ENCODE measurements around the gene HOXB3.
A peak's percentile ranks its signal among the peaks of the same experiment; 100 is the strongest.

The HOXB3 gene

DNA sequence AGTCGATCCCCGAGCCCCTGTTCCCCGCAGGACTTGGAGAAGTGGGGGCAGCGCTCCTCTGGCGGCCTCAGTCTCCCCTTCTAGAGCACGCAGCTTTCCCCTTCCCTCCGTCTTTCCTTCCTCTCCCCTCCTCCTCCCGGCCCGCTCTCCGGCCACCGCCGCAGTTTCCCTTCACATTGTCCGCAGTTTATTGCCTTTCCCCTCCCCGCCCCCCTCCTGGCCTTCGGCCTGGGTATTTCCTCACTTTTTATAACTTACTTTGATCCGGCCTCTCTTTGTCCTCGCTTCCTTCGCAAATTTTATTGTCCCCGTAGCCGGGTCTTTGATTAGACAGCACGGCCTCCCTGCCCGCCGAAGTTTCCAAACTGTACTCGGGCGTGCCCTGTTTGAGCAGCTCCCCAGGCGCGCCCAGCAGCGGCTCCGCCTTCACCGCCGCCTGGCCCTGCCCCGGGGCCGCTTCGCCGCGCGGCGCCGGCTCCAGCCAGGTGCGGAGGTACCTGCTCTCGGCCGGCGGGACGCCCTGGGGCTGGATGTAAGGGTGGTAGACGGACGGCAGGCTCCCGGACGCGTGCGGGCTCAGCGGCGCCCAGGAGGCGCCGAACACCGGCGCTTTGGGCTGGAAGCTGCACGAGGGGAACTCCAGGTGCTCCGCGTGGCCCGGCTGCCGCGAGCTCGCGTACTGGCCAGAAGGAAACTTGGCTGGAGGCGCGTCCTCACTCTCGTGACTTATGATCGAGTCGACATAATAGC is 35.6 kb upstream of the HOXB3 start:
- peak; percentile 19 for DNase-seq (ENCODE audit: low spot score)

GRCh38 chr17:48624544-48625494 is 34.8 kb upstream of the HOXB3 start:
- DNase-seq (ENCODE audit: low spot score) = no peak

GRCh38 chr17:48624118-48624517 is 34.1 kb upstream of the HOXB3 start:
- no peak for DNase-seq (ENCODE audit: low spot score)

GRCh38 chr17:48623583-48623982 is 33.5 kb upstream of the HOXB3 start:
- no peak for DNase-seq (ENCODE audit: low spot score)

GRCh38 chr17:48622857-48623256 is 32.8 kb upstream of the HOXB3 start:
- no peak for DNase-seq (ENCODE audit: low spot score)

GRCh38 chr17:48621410-48622392 is 31.7 kb upstream of the HOXB3 start:
- DNase-seq (ENCODE audit: low spot score) = no peak

DNA sequence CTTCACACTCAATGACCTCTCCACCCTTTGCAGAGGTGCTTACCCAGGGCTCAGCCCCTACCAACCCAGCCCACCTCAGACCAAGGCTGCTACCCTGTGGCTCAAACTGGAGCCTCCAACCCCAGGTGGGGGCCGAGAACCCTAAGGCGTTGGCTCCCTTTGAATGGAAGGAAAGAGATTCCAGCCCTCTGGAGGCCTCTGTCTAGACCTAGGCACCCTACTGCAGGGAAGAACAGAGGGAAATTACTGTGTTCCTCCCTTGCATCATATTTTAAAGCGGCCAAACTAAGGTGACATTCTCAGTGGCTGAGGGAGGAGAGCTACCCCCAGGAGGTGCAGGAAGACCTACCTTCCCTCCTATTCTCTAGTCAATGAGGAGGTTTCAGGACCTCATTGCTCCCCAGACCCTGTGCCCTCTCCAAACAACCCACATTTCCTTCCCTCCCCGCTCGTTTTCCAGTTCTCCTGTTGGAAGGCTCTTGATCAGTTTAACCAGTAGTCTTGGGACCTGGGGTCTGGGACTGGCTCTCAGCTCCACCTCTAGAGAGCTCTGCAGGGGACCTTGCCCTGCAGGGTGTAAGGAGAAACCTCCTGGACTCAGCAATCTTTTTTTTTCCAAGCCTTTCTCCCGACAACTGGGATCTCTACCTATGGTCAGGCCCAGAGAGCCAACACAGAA is 30.6 kb upstream of the HOXB3 start:
- no peak for DNase-seq (ENCODE audit: low spot score)

DNA sequence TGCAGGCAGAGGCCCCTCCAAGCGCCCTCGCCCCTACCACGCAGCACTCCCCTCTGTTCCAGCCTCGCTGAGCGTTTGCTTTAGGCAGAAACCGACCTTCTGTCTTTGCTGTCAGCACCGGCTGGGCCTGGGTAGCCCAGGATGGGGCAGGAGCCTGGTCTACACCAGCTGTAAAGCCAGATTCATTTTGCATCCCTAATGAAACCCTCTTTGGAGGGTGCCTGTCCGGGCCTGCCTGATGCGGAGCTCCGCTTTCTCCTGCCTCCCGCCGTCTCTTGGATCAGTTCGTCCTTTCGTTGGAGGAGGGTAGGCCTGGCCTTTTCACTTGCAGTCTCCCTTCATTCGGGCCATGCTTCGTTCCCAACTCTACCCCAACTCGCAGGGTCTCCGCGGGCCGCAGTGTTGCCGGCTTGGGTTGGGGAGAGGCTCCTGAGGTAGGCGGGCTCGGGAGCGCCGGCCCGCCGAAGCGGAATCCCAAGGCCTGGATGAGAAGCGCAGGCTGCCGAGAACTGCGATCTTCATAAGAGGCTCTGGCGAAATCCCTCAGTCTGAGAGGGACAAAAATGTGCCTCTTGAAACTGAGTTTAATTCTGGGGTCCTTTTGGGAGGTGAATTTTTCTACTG is 29.9 kb upstream of the HOXB3 start:
- DNase-seq (ENCODE audit: low spot score) = no peak

DNA sequence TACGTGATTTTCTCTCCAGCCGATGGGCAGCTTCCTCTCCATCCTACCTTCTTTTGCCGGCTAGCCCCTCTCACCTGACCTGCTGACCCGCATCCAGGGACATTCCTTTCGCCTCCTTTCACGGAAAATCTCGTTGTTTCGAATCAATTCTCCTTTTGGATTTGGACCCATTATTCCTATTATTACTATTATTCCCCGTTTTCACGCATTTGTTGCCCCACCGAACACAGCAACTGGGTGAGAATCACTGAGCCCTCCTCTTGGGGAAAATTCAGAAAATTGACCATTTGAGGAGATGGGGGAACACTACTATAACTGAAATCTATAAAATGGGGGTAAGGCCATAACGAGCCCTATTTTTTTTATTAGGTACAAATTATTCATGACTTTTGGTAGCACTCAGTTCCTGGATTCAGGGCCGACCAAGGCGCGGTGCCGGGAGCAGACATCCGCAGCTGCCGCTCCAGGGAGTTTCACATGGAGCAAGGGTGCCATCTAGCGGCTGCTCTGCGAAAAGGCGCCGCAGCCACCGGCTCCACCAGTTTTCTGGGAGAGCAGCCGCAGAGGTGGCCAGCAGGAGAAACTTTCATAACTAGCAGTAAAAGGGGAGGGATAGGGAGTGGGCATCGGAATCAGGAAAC is 28.3 kb upstream of the HOXB3 start:
- peak; percentile 78 for DNase-seq (ENCODE audit: low spot score)

DNA sequence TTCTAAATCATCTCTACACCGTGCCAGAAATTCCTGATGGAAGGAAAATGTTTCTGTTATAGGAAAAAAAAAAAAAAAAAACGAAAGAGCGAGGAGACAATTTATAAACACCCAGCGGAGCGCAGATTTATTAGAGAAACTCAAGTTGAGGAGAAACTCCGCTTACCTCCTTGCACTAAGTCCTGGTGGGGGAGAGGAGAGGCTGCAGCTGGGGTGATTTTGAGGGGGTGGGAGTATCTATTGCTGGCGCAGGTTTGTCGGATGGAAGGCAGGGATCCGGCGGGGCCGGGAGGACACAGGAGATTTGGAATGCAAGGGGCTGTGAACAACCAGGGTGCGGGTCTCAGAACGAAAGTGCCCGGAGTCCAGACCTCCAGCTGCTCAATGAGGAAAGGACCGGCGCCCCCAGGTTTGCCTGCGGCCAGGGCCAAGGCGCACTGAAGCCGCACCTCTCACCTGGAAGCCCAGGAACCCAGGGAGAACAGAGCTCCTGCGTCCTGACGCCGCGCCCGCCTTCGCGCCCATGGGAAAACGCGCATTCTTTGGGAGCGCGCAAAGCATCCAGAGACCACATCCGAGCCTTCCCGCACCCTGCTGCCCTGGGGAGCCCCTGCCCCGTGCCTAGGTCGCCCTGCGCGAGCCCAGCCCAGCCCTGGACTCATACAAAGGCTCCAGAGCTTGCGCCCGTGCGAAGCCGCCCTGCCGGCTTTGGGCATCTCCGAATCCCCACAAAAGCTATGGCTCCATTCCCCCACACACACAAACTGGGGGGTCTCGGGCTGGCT is 27.6 kb upstream of the HOXB3 start:
- DNase-seq (ENCODE audit: low spot score) = no peak

DNA sequence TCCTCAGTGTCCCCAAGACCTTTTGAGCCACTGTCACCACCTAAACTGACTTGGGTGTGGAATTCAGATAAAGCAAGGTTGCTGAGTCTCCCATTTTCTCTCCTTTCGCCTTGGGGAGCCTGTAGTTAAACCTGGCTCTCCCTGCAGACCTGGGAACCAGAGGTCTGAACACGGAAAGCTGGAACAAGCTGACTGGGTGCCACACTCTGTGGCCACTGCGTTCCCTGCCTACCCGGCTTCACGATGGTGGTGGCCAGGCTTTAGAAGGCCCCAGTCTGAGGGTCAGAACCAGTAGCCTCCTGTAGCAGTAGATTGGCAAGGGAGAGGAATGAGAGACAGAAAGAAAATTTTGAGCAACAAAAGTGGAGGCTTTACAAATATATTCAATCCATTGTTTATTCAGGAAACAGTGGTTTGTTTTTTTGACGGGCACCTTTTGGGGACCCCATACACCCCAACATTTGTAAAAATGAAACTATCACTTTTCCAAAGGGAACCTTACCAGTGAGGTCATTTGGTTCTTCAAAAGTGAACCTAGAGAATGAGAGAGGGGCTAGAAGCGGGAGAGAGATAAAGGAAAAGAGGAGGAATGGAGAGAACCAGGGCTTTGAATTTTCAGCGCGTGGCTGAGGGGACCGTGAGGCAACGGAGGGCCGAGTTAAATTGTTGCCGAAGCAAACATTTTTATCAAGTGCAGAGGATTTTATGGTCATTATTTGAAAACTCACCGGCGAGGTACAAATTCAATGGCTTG is 26.9 kb upstream of the HOXB3 start:
- DNase-seq (ENCODE audit: low spot score) = no peak

- DNase-seq (ENCODE audit: low spot score) = no peak
Observed at GRCh38 chr17:48615963-48616716, 26.1 kb upstream of the HOXB3 start.

DNA sequence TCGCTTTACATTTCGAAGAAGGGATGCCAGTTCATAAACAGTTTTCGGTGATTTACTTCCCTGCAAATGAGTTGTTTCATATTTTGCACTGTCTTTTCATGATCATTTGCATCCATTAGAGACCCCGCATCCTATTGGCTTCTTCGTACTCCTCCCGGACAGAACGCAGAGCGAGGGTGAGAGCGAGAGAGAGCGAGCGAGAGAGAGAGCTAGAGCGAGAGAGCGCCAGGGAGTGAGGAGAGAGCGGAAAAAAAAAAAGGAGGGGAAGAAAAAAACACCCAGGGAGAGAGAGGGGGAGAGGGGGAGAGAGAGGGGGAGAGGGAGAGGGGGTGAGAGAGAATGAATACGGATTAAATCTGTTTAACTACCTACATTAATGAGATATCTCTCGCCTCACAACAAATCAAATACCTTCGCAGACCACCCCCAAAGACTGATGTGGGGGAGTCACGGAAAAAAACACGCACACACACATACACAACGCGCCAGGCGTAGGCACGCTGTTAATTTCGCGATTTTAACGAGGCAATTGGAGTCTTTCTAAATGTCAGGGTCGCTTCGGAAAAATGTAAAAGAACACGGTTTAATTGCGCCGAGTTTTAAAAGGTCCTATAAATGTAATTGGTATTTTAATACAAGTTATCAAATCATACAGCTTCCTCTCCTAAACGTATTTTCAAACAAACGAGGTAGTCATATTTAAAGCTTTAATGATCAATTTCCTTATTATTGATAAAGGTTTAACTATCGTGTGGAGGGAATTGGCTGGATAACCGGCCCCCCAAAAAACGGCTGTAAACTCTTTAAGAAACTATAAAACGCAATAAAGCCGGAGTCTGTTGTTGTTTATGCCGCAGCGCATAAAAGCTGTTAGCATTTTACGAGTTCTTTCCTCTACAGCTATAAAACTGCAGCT is 25.3 kb upstream of the HOXB3 start, which contains the start of gene HOXB8:
Gene HOXB8 (minus strand): TSS at position 246 of the 916 bp plus-strand sequence. CDS start 588 bp downstream, outside the sequence.
- DNase-seq (ENCODE audit: low spot score) = no peak

DNA sequence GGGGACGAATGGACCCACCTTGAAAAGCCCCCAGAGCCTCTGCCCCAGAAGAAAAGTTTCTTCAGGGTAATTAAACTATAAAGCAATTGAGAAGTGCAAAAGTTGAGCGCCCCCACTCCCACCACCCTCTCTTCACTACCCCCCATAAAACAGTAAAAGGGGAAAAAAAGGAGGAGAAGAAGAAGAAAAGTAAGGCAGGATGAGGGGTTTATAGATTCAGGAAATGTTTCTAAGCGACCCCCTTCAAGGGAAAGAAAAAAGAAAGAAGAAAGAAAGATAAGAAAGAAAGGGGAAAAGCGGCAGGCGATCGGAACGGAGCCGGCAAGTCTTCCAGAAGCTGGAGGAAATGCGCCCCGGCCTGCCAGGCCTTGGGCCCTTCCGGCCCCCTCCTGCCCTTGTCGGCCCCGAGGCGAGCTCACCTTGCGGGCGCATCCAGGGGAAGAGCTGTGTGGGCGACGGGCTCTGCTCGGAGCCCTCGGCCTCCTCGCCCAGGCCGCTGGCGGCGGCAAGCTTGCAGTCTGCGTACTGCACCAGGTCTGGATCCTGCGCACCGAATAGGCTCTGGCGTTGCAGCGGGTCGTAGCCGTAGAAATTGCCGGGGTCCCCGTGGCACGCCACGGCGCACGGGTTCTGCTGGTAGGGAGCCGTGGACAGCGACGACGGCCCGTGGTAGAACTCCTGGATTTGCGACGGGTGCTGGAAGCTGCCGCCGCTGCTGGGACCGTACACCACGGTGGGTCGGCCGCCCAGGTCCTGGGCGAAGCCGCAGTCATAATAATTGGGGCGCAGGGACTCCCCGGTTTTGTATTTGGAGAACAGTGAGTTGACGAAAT is 24.0 kb upstream of the HOXB3 start:
- no peak for DNase-seq (ENCODE audit: low spot score)

DNA sequence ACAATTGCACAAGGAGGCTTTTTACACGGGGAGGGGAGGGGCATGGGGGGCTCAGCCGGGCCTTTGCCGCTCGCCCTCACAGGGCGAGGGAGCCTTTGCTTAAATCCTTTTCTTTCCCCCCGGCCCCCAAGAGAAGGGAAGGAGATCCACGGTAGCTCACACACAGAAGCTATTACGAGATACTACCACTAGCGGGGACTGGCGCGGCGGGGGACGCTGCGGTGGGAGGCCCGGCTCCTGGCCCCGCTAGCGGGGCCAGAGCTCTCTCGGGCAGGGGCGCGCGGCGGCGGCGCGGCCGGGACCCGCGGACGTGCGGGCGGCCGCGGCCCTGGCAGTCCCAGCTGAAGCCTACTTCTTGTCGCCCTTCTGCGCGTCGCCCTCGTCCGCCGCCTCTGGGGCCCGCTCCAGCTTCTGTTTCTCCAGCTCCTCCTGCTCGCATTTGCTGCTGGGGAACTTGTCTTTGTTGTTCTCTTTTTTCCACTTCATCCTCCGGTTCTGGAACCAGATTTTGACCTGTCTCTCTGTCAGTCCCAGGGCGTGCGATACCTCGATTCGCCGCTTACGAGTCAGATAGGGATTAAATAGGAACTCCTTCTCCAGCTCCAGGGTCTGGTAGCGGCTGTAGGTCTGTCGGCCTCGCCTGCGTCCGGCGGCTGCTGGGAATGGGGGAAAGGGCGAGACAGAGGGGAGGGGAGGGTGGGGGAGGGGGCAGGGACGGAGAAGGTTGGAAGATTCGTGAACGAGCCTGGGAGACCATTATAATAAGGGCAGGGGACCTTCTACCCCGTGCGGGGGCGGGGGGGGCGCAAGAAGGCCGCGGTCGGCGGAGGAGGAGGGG is 23.0 kb upstream of the HOXB3 start:
- peak; percentile 38 for DNase-seq (ENCODE audit: low spot score)
